HCT116 (cell line): ENCODE data around the gene HHAT. TPM values are rescaled to one million over a fixed set of nuclear protein-coding genes. Genes with fewer than 3 reads are reported as not detected.

ENCODE experiments used
- ATAC-seq: fragments of 200-7000 bp; cut with Tn5 transposase; 2 replicates; pipeline ENCODE4 v1.9.1; 2020; ENCODE audit warnings: mild to moderate bottlenecking, moderate library complexity
- BruUV-seq: library from RNA; stranded (reverse); fragments of 400-500 nt; replicated peaks from 2 replicates; lab custom pipeline; 2021; lab: Mats Ljungman, UMichigan
- CTCF ChIA-PET: fragments of 300-600 bp; sonication (Branson Sonifier 250); formaldehyde crosslinking; loops from one replicate; lab custom pipeline; 2021; ENCODE audit warnings: antibody characterized with exemption; lab: Charles Lee
- POLR2A ChIA-PET: fragments of 300-600, 350-600 bp; sonication (Branson Sonifier 250); formaldehyde crosslinking; loops from one replicate; lab custom pipeline; 2021; ENCODE audit warnings: antibody characterized with exemption; lab: Charles Lee
- RAD21 ChIA-PET, 2 experiments: fragments of 300-600 bp; sonication (Branson Sonifier 250); formaldehyde crosslinking; loops; one replicate each; lab custom pipeline; 2023; ENCODE audit warnings: low total read pairs in 2 of 2; ENCODE audit not compliant: uncharacterized antibody in 2 of 2, unreplicated experiment in 2 of 2, low non-redundant PET in 1 of 2; lab: Charles Lee
- DNase-seq: peaks from one replicate; pipeline ENCODE4 v3.0.0-alpha.2; 2010; ENCODE audit warnings: low read depth, low spot score
- H2AFZ ChIP-seq: fragments of 200-600 bp; shearing (Covaris generic), sonication (generic); 2 replicates; pipeline ENCODE4 v1.6.1; 2017; ENCODE audit warnings: low read depth, mixed run types, mixed read lengths, antibody characterized with exemption, low read length; ENCODE audit not compliant: poor library complexity, severe bottlenecking
- H3K27ac ChIP-seq: 2 replicates; pipeline ENCODE4 v1.5.1; 2012; ENCODE audit warnings: low read depth, low read length
- H3K27me3 ChIP-seq: fragments of 200-600 bp; sonication (generic); 2 replicates; pipeline ENCODE4 v1.6.1; 2016; ENCODE audit warnings: mixed run types, low read length, mixed read lengths; ENCODE audit not compliant: insufficient read depth
- H3K36me3 ChIP-seq, 2 experiments: fragments of 200-500 bp in 1 of 2; fragments of 200-600 bp in 1 of 2; sonication (Bioruptor generic) in 1 of 2; sonication (generic) in 1 of 2; 2 replicates each; pipeline versions ENCODE4 v1.5.1 to v1.6.1; 2014 to 2016; ENCODE audit warnings: low read length in 2 of 2, inconsistent platforms in 1 of 2, mixed read lengths in 1 of 2, mixed run types in 1 of 2; ENCODE audit not compliant: insufficient read depth in 2 of 2, control insufficient read depth in 1 of 2
- H3K4me1 ChIP-seq, 2 experiments: fragments of 200-600 bp in 1 of 2; sonication (generic) in 1 of 2; 2 replicates each; pipeline versions ENCODE4 v1.5.1 to v1.6.1; 2012 to 2017; ENCODE audit warnings: low read length in 2 of 2, inconsistent platforms in 1 of 2, mild to moderate bottlenecking in 1 of 2, mixed read lengths in 1 of 2, mixed run types in 1 of 2, moderate library complexity in 1 of 2; ENCODE audit not compliant: insufficient read depth in 2 of 2, control insufficient read depth in 1 of 2
- H3K4me2 ChIP-seq: fragments of 200-600 bp; sonication (generic); 2 replicates; pipeline ENCODE4 v1.6.1; 2017; ENCODE audit warnings: mixed run types, low read length, mixed read lengths
- H3K4me3 ChIP-seq, 2 experiments: fragments of 200-600 bp in 1 of 2; sonication (generic) in 1 of 2; replicated peaks in 1 of 2; 2 replicates each; pipeline ENCODE4 v1.5.1; 2011 to 2016; ENCODE audit warnings: low read length in 2 of 2, control low read depth in 1 of 2, low read depth in 1 of 2, mild to moderate bottlenecking in 1 of 2, mixed read lengths in 1 of 2, mixed run types in 1 of 2
- H3K79me2 ChIP-seq: fragments of 200-600 bp; sonication (generic); 2 replicates; pipeline ENCODE4 v1.6.1; 2017; ENCODE audit warnings: mild to moderate bottlenecking, mixed run types, low read length, moderate library complexity, mixed read lengths; ENCODE audit not compliant: insufficient read depth
- H3K9ac ChIP-seq: fragments of 200-600 bp; sonication (generic); 2 replicates; pipeline ENCODE4 v1.6.1; 2016; ENCODE audit warnings: low read length, mixed read lengths
- H3K9me2 ChIP-seq: fragments of 200-600 bp; sonication (generic), shearing (Covaris generic); 2 replicates; pipeline ENCODE4 v1.6.1; 2017; ENCODE audit warnings: mixed run types, mild to moderate bottlenecking, moderate library complexity; ENCODE audit not compliant: insufficient read depth
- H3K9me3 ChIP-seq, 2 experiments: fragments of 200-500 bp in 1 of 2; fragments of 200-600 bp in 1 of 2; sonication (Bioruptor generic) in 1 of 2; sonication (generic) in 1 of 2; 2 replicates each; pipeline ENCODE4 v1.6.1; 2014 to 2017; ENCODE audit warnings: low read length in 2 of 2, mixed read lengths in 2 of 2, inconsistent platforms in 1 of 2, low read depth in 1 of 2, mild to moderate bottlenecking in 1 of 2, mixed run types in 1 of 2, moderate library complexity in 1 of 2; ENCODE audit not compliant: control insufficient read depth in 1 of 2, insufficient read depth in 1 of 2
- H4K20me1 ChIP-seq: fragments of 200-600 bp; sonication (generic), shearing (Covaris generic); 2 replicates; pipeline ENCODE4 v1.6.1; 2017; ENCODE audit warnings: mixed run types, mild to moderate bottlenecking, moderate library complexity; ENCODE audit not compliant: insufficient read depth
- CBX3 ChIP-seq: IDR thresholded peaks from 2 replicates; pipeline ENCODE4 v1.6.1; 2012; ENCODE audit warnings: low read depth
- EGR1 ChIP-seq: IDR thresholded peaks from 2 replicates; pipeline ENCODE4 v1.6.1; 2012; ENCODE audit warnings: low read depth
- EZH2 ChIP-seq: fragments of 200-600 bp; sonication (generic); IDR thresholded peaks from 2 replicates; pipeline ENCODE4 v1.6.1; 2017; ENCODE audit warnings: antibody characterized with exemption, mixed run types
- EZH2phosphoT487 ChIP-seq: fragments of 200-600 bp; IDR thresholded peaks from 2 replicates; pipeline ENCODE4 v1.6.1; 2018; ENCODE audit warnings: antibody characterized with exemption, borderline replicate concordance
- FOSL1 ChIP-seq: IDR thresholded peaks from 2 replicates; pipeline ENCODE4 v1.6.1; 2012; ENCODE audit warnings: low read depth
- JUND ChIP-seq: IDR thresholded peaks from 2 replicates; pipeline ENCODE4 v1.6.1; 2012
- RAD21 ChIP-seq: IDR thresholded peaks from 2 replicates; pipeline ENCODE4 v1.6.1; 2012; ENCODE audit warnings: low read depth, mild to moderate bottlenecking
- SP1 ChIP-seq: IDR thresholded peaks from 2 replicates; pipeline ENCODE4 v1.6.1; 2012; ENCODE audit warnings: low read depth
- SRF ChIP-seq: IDR thresholded peaks from 2 replicates; pipeline ENCODE4 v1.6.1; 2012; ENCODE audit warnings: low read depth
- YY1 ChIP-seq: IDR thresholded peaks from 2 replicates; pipeline ENCODE4 v1.6.1; 2011; ENCODE audit warnings: low read length, low read depth, moderate library complexity, mild to moderate bottlenecking; ENCODE audit not compliant: insufficient replicate concordance; ENCODE audit errors: extremely low read depth
- intact Hi-C: fragments of 100-400 bp; cut with micrococcal nuclease; formaldehyde crosslinking; loops from 2 replicates; pipeline ENCODE4 v1.10.0; 2022
- total RNA-seq: library from RNA; stranded (reverse); gene quantifications from one replicate; pipeline ENCODE4 v1.2.1, GENCODE V29; 2021; ENCODE audit not compliant: unreplicated experiment
- TF ChIP-seq, protein P1 (sequence below): IDR thresholded peaks from 2 replicates; pipeline ENCODE4 v1.6.1; 2011; ENCODE audit warnings: mild to moderate bottlenecking, low read length, moderate library complexity; ENCODE audit not compliant: insufficient replicate concordance; ENCODE audit errors: extremely low read depth
- TF ChIP-seq, protein P2 (sequence below): IDR thresholded peaks from 2 replicates; pipeline ENCODE4 v1.6.1; 2012; ENCODE audit warnings: low read depth
- TF ChIP-seq, protein P3 (sequence below), 3 experiments: fragments of 200-600 bp in 1 of 3; sonication (generic) in 1 of 3; IDR thresholded peaks in 2 of 3; conservative IDR thresholded peaks in 1 of 3; 2 replicates each; pipeline ENCODE4 v1.5.1; 2012 to 2017; ENCODE audit warnings: low read depth in 2 of 3, low read length in 2 of 3, antibody characterized with exemption in 1 of 3, borderline replicate concordance in 1 of 3, control low read depth in 1 of 3, mild to moderate bottlenecking in 1 of 3, mixed read lengths in 1 of 3, mixed run types in 1 of 3, moderate library complexity in 1 of 3; ENCODE audit not compliant: insufficient read depth in 1 of 3
- TF ChIP-seq, protein P4 (sequence below): IDR thresholded peaks from 2 replicates; pipeline ENCODE4 v1.6.1; 2012

The HHAT gene
- total RNA-seq, 1 experiment from 2014 or later: 2.7 TPM

DNA sequence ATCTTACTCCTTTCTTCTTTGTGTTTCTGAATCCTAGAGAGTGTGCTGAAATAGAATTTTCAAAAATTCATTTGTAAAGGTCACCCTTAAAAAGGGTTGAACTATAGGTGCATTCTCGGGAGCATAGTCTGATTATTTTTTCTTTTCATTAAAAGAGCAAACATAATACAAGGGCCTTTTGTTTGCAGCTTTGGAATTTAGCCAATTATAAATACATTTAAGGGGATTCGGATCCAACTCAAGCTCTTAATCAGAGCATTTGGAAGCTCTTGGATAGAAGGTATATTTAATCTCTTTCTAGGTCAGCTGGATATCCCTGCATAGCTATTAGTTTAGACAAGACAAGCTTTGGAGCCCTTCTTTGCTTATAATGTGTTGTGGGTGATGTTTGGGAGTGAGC, 321.7 kb downstream of the HHAT start (continued):
- TF ChIP-seq, protein P1, sequence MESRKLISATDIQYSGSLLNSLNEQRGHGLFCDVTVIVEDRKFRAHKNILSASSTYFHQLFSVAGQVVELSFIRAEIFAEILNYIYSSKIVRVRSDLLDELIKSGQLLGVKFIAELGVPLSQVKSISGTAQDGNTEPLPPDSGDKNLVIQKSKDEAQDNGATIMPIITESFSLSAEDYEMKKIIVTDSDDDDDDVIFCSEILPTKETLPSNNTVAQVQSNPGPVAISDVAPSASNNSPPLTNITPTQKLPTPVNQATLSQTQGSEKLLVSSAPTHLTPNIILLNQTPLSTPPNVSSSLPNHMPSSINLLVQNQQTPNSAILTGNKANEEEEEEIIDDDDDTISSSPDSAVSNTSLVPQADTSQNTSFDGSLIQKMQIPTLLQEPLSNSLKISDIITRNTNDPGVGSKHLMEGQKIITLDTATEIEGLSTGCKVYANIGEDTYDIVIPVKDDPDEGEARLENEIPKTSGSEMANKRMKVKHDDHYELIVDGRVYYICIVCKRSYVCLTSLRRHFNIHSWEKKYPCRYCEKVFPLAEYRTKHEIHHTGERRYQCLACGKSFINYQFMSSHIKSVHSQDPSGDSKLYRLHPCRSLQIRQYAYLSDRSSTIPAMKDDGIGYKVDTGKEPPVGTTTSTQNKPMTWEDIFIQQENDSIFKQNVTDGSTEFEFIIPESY: no peak
- TF ChIP-seq YY1: no peak
- TF ChIP-seq, protein P2, sequence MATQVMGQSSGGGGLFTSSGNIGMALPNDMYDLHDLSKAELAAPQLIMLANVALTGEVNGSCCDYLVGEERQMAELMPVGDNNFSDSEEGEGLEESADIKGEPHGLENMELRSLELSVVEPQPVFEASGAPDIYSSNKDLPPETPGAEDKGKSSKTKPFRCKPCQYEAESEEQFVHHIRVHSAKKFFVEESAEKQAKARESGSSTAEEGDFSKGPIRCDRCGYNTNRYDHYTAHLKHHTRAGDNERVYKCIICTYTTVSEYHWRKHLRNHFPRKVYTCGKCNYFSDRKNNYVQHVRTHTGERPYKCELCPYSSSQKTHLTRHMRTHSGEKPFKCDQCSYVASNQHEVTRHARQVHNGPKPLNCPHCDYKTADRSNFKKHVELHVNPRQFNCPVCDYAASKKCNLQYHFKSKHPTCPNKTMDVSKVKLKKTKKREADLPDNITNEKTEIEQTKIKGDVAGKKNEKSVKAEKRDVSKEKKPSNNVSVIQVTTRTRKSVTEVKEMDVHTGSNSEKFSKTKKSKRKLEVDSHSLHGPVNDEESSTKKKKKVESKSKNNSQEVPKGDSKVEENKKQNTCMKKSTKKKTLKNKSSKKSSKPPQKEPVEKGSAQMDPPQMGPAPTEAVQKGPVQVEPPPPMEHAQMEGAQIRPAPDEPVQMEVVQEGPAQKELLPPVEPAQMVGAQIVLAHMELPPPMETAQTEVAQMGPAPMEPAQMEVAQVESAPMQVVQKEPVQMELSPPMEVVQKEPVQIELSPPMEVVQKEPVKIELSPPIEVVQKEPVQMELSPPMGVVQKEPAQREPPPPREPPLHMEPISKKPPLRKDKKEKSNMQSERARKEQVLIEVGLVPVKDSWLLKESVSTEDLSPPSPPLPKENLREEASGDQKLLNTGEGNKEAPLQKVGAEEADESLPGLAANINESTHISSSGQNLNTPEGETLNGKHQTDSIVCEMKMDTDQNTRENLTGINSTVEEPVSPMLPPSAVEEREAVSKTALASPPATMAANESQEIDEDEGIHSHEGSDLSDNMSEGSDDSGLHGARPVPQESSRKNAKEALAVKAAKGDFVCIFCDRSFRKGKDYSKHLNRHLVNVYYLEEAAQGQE: no peak
- no peak for TF ChIP-seq SP1
- TF ChIP-seq SRF: no peak
- TF ChIP-seq EZH2: no peak
- no peak for TF ChIP-seq EZH2phosphoT487
- TF ChIP-seq, all 23 proteins: peak for 0

DNA sequence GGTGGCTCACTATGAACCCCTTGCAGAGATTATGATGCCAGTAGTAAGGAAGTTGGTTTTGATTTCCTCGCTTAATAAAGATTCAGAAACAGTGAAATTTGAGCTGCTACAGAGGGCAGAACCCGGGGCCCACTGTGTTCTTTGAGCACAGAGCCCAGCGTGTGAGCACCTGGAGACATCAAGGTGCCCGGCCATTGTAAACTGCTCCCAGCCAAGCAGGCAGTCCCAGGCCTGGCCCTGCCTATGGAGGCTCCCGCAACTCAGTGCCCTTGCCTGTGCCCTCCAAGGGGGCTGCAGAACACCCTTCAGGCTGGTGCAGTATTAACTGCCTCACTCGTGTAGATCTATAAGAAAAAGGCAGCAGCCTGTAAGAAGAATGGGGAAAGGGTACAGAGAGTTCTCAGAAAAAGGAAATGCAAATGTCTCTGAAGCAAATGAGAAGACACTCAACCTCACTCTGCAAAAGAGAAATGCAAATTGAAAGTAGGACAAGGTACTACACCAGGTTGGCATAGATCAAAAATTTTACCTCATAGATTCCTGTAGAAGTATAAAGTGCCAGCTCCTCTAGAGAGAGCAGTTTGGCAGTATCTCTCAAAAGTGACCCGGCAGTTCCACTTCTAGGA, 323.7 kb downstream of the HHAT start:
- Histone ChIP-seq H3K79me2 (no peaks in the 10 kb centered on the region), H2AFZ (no peak overlapping the region), H3K27me3 (peaks cover 9% of the 10 kb centered on the region; the same call in 1 of the 2 replicates), H3K4me2 (no peak overlapping the region)
- ATAC-seq: no peak
- RAD21 ChIA-PET: no interaction called here
- TF ChIP-seq EZH2phosphoT487 (no peak), EZH2 (no peak), SRF (no peak), FOSL1 (no peak), JUND (no peak), CBX3 (no peak), EGR1 (no peak), RAD21 (no peak)
- TF ChIP-seq, protein P3, sequence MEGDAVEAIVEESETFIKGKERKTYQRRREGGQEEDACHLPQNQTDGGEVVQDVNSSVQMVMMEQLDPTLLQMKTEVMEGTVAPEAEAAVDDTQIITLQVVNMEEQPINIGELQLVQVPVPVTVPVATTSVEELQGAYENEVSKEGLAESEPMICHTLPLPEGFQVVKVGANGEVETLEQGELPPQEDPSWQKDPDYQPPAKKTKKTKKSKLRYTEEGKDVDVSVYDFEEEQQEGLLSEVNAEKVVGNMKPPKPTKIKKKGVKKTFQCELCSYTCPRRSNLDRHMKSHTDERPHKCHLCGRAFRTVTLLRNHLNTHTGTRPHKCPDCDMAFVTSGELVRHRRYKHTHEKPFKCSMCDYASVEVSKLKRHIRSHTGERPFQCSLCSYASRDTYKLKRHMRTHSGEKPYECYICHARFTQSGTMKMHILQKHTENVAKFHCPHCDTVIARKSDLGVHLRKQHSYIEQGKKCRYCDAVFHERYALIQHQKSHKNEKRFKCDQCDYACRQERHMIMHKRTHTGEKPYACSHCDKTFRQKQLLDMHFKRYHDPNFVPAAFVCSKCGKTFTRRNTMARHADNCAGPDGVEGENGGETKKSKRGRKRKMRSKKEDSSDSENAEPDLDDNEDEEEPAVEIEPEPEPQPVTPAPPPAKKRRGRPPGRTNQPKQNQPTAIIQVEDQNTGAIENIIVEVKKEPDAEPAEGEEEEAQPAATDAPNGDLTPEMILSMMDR (IDR thresholded peaks at IDR 0.05 in 2 of 3, conservative IDR thresholded peaks at IDR 0.05 in 1 of 3; ENCODE audit: borderline replicate concordance in 1 of 3, insufficient read depth in 1 of 3, low read depth in 2 of 3, low read length in 2 of 3): no peak
- TF ChIP-seq, protein P4, sequence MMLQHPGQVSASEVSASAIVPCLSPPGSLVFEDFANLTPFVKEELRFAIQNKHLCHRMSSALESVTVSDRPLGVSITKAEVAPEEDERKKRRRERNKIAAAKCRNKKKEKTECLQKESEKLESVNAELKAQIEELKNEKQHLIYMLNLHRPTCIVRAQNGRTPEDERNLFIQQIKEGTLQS: no peak
- TF ChIP-seq, all 23 proteins: peak for 0
- no peak for DNase-seq
- POLR2A ChIA-PET: no interaction called here
- intact Hi-C loops: no loop called here
- H3K27ac ChIP-seq: no peak overlapping the region
- H3K9me2 ChIP-seq: no peaks in the 10 kb centered on the region
- no peaks in the 10 kb centered on the region for H3K4me1 ChIP-seq
- H3K9me3 ChIP-seq: no peaks in the 10 kb centered on the region; a peak in 1 of 4 replicates
- H3K4me3 ChIP-seq: no peak overlapping the region
- CTCF ChIA-PET: no interaction called here
- no TSS peak for BruUV-seq
- H3K36me3 ChIP-seq: no peaks in the 10 kb centered on the region
- H4K20me1 ChIP-seq: no peaks in the 10 kb centered on the region
- H3K9ac ChIP-seq: no peak overlapping the region
